Nephron (organoid): ENCODE data around the gene ZNF580.
A peak's percentile ranks its signal among the peaks of the same experiment; 100 is the strongest.

Experiments used
- H3K27ac Mint-ChIP-seq, 3 experiments: 2 replicates each; pipeline ENCODE4 v1.8.0; 2020; ENCODE audit warnings: mixed read lengths in 3 of 3, mild to moderate bottlenecking in 2 of 3, moderate library complexity in 1 of 3
- H3K27me3 Mint-ChIP-seq: 2 replicates; pipeline ENCODE4 v1.8.0; 2021; ENCODE audit warnings: low read depth, mild to moderate bottlenecking, moderate library complexity, mixed read lengths
- H3K36me3 Mint-ChIP-seq: 2 replicates; pipeline ENCODE4 v1.8.0; 2020; ENCODE audit warnings: low read depth, mixed read lengths
- H3K4me1 Mint-ChIP-seq: 2 replicates; pipeline ENCODE4 v1.8.0; 2020; ENCODE audit warnings: mixed read lengths
- H3K4me3 Mint-ChIP-seq, 3 experiments: 2 replicates each; pipeline ENCODE4 v1.8.0; 2020; ENCODE audit warnings: mild to moderate bottlenecking in 3 of 3, mixed read lengths in 3 of 3, moderate library complexity in 2 of 3
- H3K9me3 Mint-ChIP-seq: 2 replicates; pipeline ENCODE4 v1.8.0; 2020; ENCODE audit warnings: mixed read lengths
- CTCF ChIP-seq, 3 experiments: fragments of 200-600 bp; sonication (generic); IDR thresholded peaks; one replicate each; pipeline ENCODE4 v1.5.0; 2021; ENCODE audit warnings: antibody characterized with exemption in 3 of 3; ENCODE audit not compliant: unreplicated experiment in 3 of 3

ZNF580 gene

GRCh38 chr19:55674841-55675660 is 34.2 kb downstream of the ZNF580 start, which contains the start of gene EPN1:
Gene EPN1 (plus strand): TSS chr19:55675226. CDS start chr19:55678628, 3,402 bp downstream.
- Mint-ChIP-seq H3K27me3 (no peaks in the 10 kb centered on the region), H3K27ac (peak within 1 kb of the TSS; percentile 69 to 94 (median 92)), H3K4me1 (peaks cover 44% of the 10 kb centered on the region), H3K4me3 (peak within 1 kb of the TSS; percentile 95 to 98 (median 97)), H3K9me3 (no peaks in the 10 kb centered on the region), H3K36me3 (peaks cover 54% of the 10 kb centered on the region)
- TF ChIP-seq CTCF (IDR thresholded peaks at IDR 0.05; ENCODE audit: unreplicated experiment in 3 of 3) = no peak

GRCh38 chr19:55675661-55676354 is 35.0 kb downstream of the ZNF580 start:
- Mint-ChIP-seq H3K9me3 (no peaks in the 10 kb centered on the region), H3K4me1 (peaks cover 44% of the 10 kb centered on the region), H3K4me3 (peak overlapping the region; percentile 95 to 98 (median 97)), H3K27ac (peak overlapping the region; percentile 69 to 94 (median 92)), H3K36me3 (peaks cover 53% of the 10 kb centered on the region), H3K27me3 (no peaks in the 10 kb centered on the region)
- no peak for TF ChIP-seq CTCF (IDR thresholded peaks at IDR 0.05; ENCODE audit: unreplicated experiment in 3 of 3)

- H3K4me1 Mint-ChIP-seq = peaks cover 42% of the 10 kb centered on the region
- H3K4me3 Mint-ChIP-seq = peak overlapping the region; percentile 95 to 98 (median 97)
- H3K36me3 Mint-ChIP-seq = peaks cover 52% of the 10 kb centered on the region
- H3K9me3 Mint-ChIP-seq = no peaks in the 10 kb centered on the region
- H3K27me3 Mint-ChIP-seq = no peaks in the 10 kb centered on the region
- H3K27ac Mint-ChIP-seq = peak overlapping the region; percentile 42 to 94 (median 89)
- no peak for TF ChIP-seq CTCF (IDR thresholded peaks at IDR 0.05; ENCODE audit: unreplicated experiment in 3 of 3)
Measured at GRCh38 chr19:55676383-55676782, 35.6 kb downstream of the ZNF580 start.

- H3K36me3 Mint-ChIP-seq = peaks cover 49% of the 10 kb centered on the region
- peak overlapping the region; percentile 95 to 98 (median 97) for H3K4me3 Mint-ChIP-seq
- no peak for TF ChIP-seq CTCF (IDR thresholded peaks at IDR 0.05; ENCODE audit: unreplicated experiment in 3 of 3)
- H3K4me1 Mint-ChIP-seq = peaks cover 39% of the 10 kb centered on the region
- H3K27me3 Mint-ChIP-seq = no peaks in the 10 kb centered on the region
- H3K9me3 Mint-ChIP-seq = no peaks in the 10 kb centered on the region
- H3K27ac Mint-ChIP-seq = peak overlapping the region; percentile 42 to 94 (median 89)
Measured at GRCh38 chr19:55676889-55677505, 36.2 kb downstream of the ZNF580 start.

GRCh38 chr19:55677572-55678028 is 36.8 kb downstream of the ZNF580 start:
- Mint-ChIP-seq H3K27me3 (no peaks in the 10 kb centered on the region), H3K9me3 (no peaks in the 10 kb centered on the region), H3K36me3 (peaks cover 45% of the 10 kb centered on the region), H3K4me1 (peaks cover 39% of the 10 kb centered on the region), H3K4me3 (peak overlapping the region; percentile 95 to 98 (median 97)), H3K27ac (peak overlapping the region; percentile 16 to 94 (median 17))
- no peak for TF ChIP-seq CTCF (IDR thresholded peaks at IDR 0.05; ENCODE audit: unreplicated experiment in 3 of 3)
